HG03469 (cell line): Measurements from ENCODE around the gene ANKRD65.

Experiments
- ATAC-seq: cut with Tn5 transposase; IDR thresholded peaks from one replicate; pipeline ENCODE4 v1.9.1; 2021; ENCODE audit warnings: mild to moderate bottlenecking, moderate library complexity, moderate number of reproducible peaks; ENCODE audit not compliant: unreplicated experiment

ANKRD65 gene

GRCh38 chr1:1442069-1442770 is 21.1 kb upstream of the ANKRD65 start:
- no peak for ATAC-seq

GRCh38 chr1:1441002-1441888 is 20.2 kb upstream of the ANKRD65 start:
- no peak for ATAC-seq

GRCh38 chr1:1440262-1441001 is 19.4 kb upstream of the ANKRD65 start:
- no peak for ATAC-seq

DNA sequence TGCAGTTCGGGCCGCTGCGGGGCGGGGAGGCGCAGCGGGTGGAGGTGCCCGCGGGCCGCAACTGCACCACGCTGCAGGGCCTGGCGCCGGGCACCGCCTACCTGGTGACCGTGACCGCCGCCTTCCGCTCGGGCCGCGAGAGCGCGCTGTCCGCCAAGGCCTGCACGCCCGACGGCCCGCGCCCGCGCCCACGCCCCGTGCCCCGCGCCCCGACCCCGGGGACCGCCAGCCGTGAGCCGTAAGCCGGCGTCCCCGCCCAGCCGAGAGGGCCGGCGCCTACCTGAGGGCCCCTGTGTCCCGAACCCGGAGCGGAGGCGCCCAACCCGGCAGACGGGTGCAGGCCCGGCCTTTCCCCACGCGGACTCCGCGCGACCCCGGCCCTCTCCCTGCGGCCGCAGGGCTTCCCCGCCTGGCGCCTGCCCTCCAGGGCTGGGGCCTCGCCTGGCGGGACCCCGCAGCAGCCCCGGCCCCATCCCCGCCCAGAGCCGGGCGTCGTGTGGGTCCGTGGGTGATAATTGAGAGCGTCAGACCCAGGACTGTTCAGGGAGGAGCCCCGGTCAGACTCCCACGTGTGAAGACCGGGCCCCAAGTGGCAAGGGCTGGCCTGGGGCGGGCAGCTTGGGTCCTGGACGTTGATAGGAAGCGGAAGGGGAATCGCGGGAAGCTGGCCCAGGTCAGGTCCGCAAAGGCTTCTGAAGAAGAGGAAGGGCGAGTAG is 18.6 kb upstream of the ANKRD65 start:
- no peak for ATAC-seq

DNA sequence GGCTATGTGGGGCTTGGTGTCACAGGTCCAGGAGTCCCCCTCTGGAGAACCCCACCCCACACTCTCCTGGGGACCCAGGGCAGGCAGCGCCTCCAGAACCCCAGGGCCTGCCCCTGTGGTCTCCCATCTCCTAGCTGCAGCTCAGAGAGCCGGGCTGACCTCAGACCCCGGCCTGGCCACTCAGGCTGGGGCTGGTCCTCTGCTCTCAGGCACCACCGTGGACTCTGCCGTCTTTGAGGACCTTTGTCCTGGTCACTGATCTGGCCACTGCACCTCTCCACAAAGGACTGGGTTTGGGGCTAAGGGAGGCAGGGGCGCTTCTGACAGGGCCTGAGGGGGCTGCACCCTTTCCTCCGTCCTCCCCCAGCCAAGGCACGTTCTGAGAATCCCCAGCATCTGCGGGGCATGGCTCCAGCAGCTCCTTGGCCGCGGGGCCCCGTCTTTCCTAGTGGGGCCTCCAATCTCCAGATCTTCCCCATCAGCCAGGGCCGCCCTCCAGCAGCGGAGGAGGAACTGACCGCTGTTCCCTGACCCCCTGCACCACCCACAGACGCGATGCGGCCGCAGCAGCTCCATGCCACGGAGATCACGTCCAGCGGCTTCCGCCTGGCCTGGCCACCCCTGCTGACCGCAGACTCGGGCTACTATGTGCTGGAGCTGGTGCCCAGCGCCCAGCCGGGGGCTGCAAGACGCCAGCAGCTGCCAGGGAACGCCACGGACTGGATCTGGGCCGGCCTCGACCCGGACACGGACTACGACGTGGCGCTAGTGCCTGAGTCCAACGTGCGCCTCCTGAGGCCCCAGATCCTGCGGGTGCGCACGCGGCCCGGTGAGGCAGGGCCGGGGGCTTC is 17.7 kb upstream of the ANKRD65 start:
- no peak for ATAC-seq

- ATAC-seq, result no peak
Measured at GRCh38 chr1:1437904-1438376, 16.9 kb upstream of the ANKRD65 start.

DNA sequence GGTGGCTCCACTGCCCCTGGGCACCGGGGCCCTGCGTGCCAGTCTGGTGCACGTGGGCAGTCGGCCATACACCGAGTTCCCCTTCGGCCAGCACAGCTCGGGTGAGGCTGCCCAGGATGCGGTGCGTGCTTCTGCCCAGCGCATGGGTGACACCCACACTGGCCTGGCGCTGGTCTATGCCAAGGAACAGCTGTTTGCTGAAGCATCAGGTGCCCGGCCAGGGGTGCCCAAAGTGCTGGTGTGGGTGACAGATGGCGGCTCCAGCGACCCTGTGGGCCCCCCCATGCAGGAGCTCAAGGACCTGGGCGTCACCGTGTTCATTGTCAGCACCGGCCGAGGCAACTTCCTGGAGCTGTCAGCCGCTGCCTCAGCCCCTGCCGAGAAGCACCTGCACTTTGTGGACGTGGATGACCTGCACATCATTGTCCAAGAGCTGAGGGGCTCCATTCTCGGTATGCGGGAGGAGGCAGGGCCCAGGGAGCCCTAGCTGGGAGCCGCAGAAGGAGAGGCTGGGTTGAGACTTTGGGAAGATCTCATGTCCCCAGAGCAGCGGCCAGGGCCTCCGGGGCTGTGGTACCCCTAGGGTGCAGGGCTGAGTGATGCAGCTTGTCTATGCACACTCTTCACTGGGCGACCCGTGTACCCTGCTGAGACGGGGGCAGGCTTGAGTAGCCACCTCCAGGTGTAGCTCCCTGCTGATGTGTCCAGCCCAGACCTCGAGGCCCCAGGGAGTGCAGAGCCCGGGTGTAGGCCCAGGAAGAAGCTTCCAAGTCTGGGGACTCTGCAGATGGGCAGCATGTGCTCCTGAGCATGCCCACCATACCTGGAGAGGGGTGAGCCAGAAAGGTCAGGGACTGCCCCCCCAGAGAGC is 16.2 kb upstream of the ANKRD65 start:
- no peak for ATAC-seq

GRCh38 chr1:1436630-1437032 is 15.6 kb upstream of the ANKRD65 start:
- no peak for ATAC-seq

GRCh38 chr1:1435911-1436629 is 15.0 kb upstream of the ANKRD65 start:
- no peak for ATAC-seq

GRCh38 chr1:1435106-1435903 is 14.2 kb upstream of the ANKRD65 start, which contains the start of gene VWA1:
VWA1 (plus strand) TSS chr1:1435690; CDS start chr1:1435749, 59 bp downstream.
- no peak for ATAC-seq

DNA sequence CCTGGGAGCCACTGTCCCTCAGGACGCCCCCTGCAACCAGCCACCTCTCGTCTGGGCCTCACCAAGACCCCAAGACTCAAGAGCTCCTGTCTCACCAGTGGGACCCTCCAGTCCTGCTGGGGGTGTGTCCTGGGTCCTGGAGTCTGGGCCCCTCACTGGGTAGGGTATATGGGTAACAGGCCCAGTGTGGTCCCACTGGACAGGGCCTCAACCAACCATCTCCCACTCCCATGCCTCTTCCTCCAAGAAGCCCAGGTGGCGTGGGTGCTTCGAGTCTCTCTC is 13.7 kb upstream of the ANKRD65 start:
- ATAC-seq, result no peak

GRCh38 chr1:1434131-1434823 is 13.2 kb upstream of the ANKRD65 start:
- ATAC-seq, result no peak

GRCh38 chr1:1433804-1434130 is 12.7 kb upstream of the ANKRD65 start:
- ATAC-seq, result no peak

DNA sequence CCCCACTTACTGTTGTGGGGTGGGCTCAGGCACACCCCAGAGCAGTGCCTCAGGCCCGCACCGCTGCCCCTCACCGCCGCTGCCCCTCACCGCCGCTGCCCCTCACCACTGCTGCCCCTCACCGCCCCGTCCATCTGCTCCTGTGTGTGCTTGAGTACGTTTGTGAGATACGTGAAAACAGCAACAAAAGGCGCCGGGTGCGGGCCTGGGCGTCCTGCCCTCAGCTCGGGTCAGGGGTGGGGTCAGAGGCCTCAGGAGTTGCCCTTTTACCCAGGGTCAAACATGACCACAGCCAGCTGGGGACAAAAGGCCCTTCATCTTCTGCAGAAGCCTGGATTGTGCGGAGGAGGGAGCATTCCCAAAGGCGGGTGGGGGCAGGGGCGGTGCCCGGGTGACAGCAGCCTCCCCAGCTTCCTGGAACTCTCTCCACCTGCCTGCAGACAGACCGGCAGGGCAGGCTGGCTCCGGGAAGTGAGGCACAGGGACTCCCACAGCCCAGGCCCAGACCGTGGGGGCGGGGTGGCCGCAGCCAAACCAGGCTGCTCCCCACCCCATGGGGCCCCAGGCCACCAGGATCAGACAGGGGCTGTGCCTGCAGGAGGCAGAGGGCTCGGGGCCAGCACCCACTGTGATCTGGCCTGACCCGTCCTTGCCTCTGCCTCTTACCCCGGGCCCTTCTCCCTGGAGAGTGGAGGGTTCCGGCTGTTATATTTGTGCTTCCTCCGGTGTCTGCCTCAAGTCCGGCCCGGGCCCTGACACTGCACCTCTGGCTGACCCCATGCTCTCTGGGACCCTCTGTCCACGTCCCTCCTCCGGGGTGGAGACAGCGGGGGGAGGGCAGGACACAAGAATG is 12.1 kb upstream of the ANKRD65 start:
- no peak for ATAC-seq

- ATAC-seq, result no peak
Measured at GRCh38 chr1:1432274-1432950, 11.3 kb upstream of the ANKRD65 start.

GRCh38 chr1:1431845-1432273 is 10.8 kb upstream of the ANKRD65 start:
- no peak for ATAC-seq
